GM12878 (cell line): ENCODE data around the gene PCLO. TPM values are rescaled to one million over a fixed set of nuclear protein-coding genes. Genes with fewer than 3 reads are reported as not detected.
A peak's percentile ranks its signal among the peaks of the same experiment; 100 is the strongest.

Source experiments
- ATAC-seq: fragments of 200-7000 bp; cut with Tn5 transposase; 3 replicates; pipeline ENCODE4 v1.9.1; 2020; ENCODE audit warnings: mild to moderate bottlenecking, moderate library complexity
- BruUV-seq: library from RNA; stranded (reverse); fragments of 400-500 nt; replicated peaks from 2 replicates; lab custom pipeline; 2021; lab: Mats Ljungman, UMichigan
- CTCF ChIA-PET: fragments of 300-600 bp; sonication (Branson Sonifier 250); formaldehyde crosslinking; extraction: SDS; loops from one replicate; lab custom pipeline; 2021; ENCODE audit warnings: inconsistent platforms; lab: Yijun Ruan, JAX
- POLR2A ChIA-PET: fragments of 350-600 bp; formaldehyde crosslinking; extraction: SDS; loops from one replicate; lab custom pipeline; 2021; ENCODE audit warnings: inconsistent platforms; lab: Charles Lee
- RAD21 ChIA-PET: fragments of 300-600 bp; sonication (Branson Sonifier 250); formaldehyde crosslinking; loops from one replicate; lab custom pipeline; 2023; ENCODE audit warnings: antibody characterized with exemption; ENCODE audit not compliant: unreplicated experiment; lab: Charles Lee
- SMC1A ChIA-PET: fragments of 300-600 bp; sonication (Branson Sonifier 250); formaldehyde crosslinking; loops from one replicate; lab custom pipeline; 2023; ENCODE audit not compliant: unreplicated experiment, uncharacterized antibody; lab: Charles Lee
- DNase-seq: peaks from one replicate; pipeline ENCODE4 v3.0.0-alpha.2; 2011; ENCODE audit warnings: low read depth, low spot score
- FAIRE-seq: peaks from 3 replicates; lab custom pipeline; 2011; peaks lifted over from hg19 to GRCh38; lab: Jason Lieb, UNC
- H2AFZ ChIP-seq: 2 replicates; pipeline ENCODE4 v1.6.0; 2011; ENCODE audit warnings: low read depth, low read length, control low read depth; ENCODE audit not compliant: control insufficient read depth
- H3K27ac ChIP-seq: 2 replicates; pipeline ENCODE4 v1.5.1; 2011; ENCODE audit warnings: control low read depth; ENCODE audit not compliant: control insufficient read depth, insufficient read depth
- H3K27me3 ChIP-seq, 2 experiments: replicated peaks in 1 of 2; 2 replicates each; pipeline versions ENCODE4 v1.6.0 to v1.6.1; 2011; ENCODE audit warnings: low read length in 1 of 2; ENCODE audit not compliant: control insufficient read depth in 2 of 2, insufficient read depth in 2 of 2
- H3K36me3 ChIP-seq, 2 experiments: 2 replicates each; pipeline ENCODE4 v1.5.1; 2011; ENCODE audit warnings: low read length in 1 of 2; ENCODE audit not compliant: control insufficient read depth in 2 of 2, insufficient read depth in 2 of 2
- H3K4me1 ChIP-seq: 2 replicates; pipeline ENCODE4 v1.6.1; 2011; ENCODE audit warnings: mild to moderate bottlenecking, low read length, moderate library complexity, mixed read lengths; ENCODE audit not compliant: control insufficient read depth, insufficient read depth
- H3K4me2 ChIP-seq: 2 replicates; pipeline ENCODE4 v1.6.0; 2011; ENCODE audit warnings: control low read depth; ENCODE audit not compliant: control insufficient read depth, insufficient read depth
- H3K4me3 ChIP-seq: fragments of 200-600 bp; sonication (generic); 2 replicates; pipeline ENCODE4 v1.5.1; 2016
- H3K79me2 ChIP-seq: 2 replicates; pipeline ENCODE4 v1.6.0; 2011; ENCODE audit warnings: low read length; ENCODE audit not compliant: control insufficient read depth, insufficient read depth
- H3K9ac ChIP-seq: 2 replicates; pipeline ENCODE4 v1.8.0; 2011; ENCODE audit warnings: low read length, control low read depth, mixed read lengths; ENCODE audit not compliant: control insufficient read depth, insufficient read depth
- H3K9me3 ChIP-seq: replicated peaks from 3 replicates; pipeline ENCODE4 v1.5.1; 2011; ENCODE audit warnings: mild to moderate bottlenecking, low read length; ENCODE audit not compliant: control insufficient read depth, insufficient read depth
- H4K20me1 ChIP-seq: 2 replicates; pipeline ENCODE4 v1.6.0; 2011; ENCODE audit not compliant: control insufficient read depth, insufficient read depth
- ATF7 ChIP-seq: fragments of 450-650 bp; IDR thresholded peaks from 2 replicates; pipeline ENCODE4 v1.6.1; 2016; ENCODE audit warnings: low read depth, mild to moderate bottlenecking
- BCL11A ChIP-seq: IDR thresholded peaks from 2 replicates; pipeline ENCODE4 v1.6.1; 2011; ENCODE audit warnings: low read depth, low read length
- CBFB ChIP-seq: IDR thresholded peaks from 2 replicates; pipeline ENCODE4 v1.6.1; 2016; ENCODE audit warnings: antibody characterized with exemption, low read depth
- CHD1 ChIP-seq: IDR thresholded peaks from 2 replicates; pipeline ENCODE4 v1.6.1; 2012; ENCODE audit warnings: low read depth, low read length, improper control_type of control experiment
- CREB1 ChIP-seq: IDR thresholded peaks from 2 replicates; pipeline ENCODE4 v1.6.1; 2012; ENCODE audit warnings: low read depth, mild to moderate bottlenecking, inconsistent platforms
- EP300 ChIP-seq, 2 experiments: fragments of 150-350 bp in 1 of 2; IDR thresholded peaks; 2 replicates each; pipeline ENCODE4 v1.6.1; 2011 to 2012; ENCODE audit warnings: low read depth in 2 of 2, low read length in 2 of 2, borderline replicate concordance in 1 of 2, improper control_type of control experiment in 1 of 2, inconsistent platforms in 1 of 2; ENCODE audit not compliant: control insufficient read depth in 1 of 2
- HDAC6 ChIP-seq: fragments of 200-600 bp; sonication (generic); IDR thresholded peaks from one replicate; pipeline ENCODE4 v1.8.0; 2017; ENCODE audit warnings: antibody characterized with exemption; ENCODE audit not compliant: unreplicated experiment
- IKZF2 ChIP-seq, 2 experiments: fragments of 450-650 bp; IDR thresholded peaks; 2 replicates each; pipeline ENCODE4 v1.6.1; 2017; ENCODE audit warnings: mild to moderate bottlenecking in 2 of 2, moderate library complexity in 2 of 2
- JUND ChIP-seq: IDR thresholded peaks from 2 replicates; pipeline ENCODE4 v1.6.1; 2012; ENCODE audit warnings: low read depth, mild to moderate bottlenecking, low read length, improper control_type of control experiment, moderate library complexity
- NFIC ChIP-seq: IDR thresholded peaks from 2 replicates; pipeline ENCODE4 v1.6.1; 2012; ENCODE audit warnings: low read depth, mild to moderate bottlenecking, inconsistent platforms, low read length, moderate library complexity
- NFYB ChIP-seq: IDR thresholded peaks from 2 replicates; pipeline ENCODE4 v1.6.1; 2011; ENCODE audit warnings: low read depth, mild to moderate bottlenecking, low read length, improper control_type of control experiment, moderate library complexity; ENCODE audit not compliant: insufficient read depth
- NR2F1 ChIP-seq: fragments of 450-650 bp; conservative IDR thresholded peaks from 2 replicates; pipeline ENCODE4 v1.6.1; 2017; ENCODE audit warnings: mild to moderate bottlenecking
- PBX3 ChIP-seq: IDR thresholded peaks from 2 replicates; pipeline ENCODE4 v1.6.1; 2011; ENCODE audit warnings: mild to moderate bottlenecking, low read depth, low read length, moderate library complexity; ENCODE audit not compliant: insufficient replicate concordance
- PKNOX1 ChIP-seq: fragments of 450-650 bp; IDR thresholded peaks from 2 replicates; pipeline ENCODE4 v1.6.1; 2016; ENCODE audit warnings: mild to moderate bottlenecking
- POLR2A ChIP-seq: IDR thresholded peaks from 2 replicates; pipeline ENCODE4 v1.6.1; 2011; ENCODE audit warnings: low read depth, mild to moderate bottlenecking, low read length
- POLR2AphosphoS2 ChIP-seq: IDR thresholded peaks from 2 replicates; pipeline ENCODE4 v1.6.1; 2011; ENCODE audit warnings: low read depth, mild to moderate bottlenecking, low read length, improper control_type of control experiment, moderate library complexity
- RELB ChIP-seq: fragments of 450-650 bp; IDR thresholded peaks from 2 replicates; pipeline ENCODE4 v1.6.1; 2017; ENCODE audit warnings: low read depth, mild to moderate bottlenecking, moderate library complexity
- SUZ12 ChIP-seq: fragments of 200-600 bp; sonication (generic); IDR thresholded peaks from one replicate; pipeline ENCODE4 v1.6.1; 2018; ENCODE audit warnings: antibody characterized with exemption, mild to moderate bottlenecking; ENCODE audit not compliant: unreplicated experiment
- YBX1 ChIP-seq: fragments of 450-650 bp; IDR thresholded peaks from 2 replicates; pipeline ENCODE4 v1.6.1; 2016; ENCODE audit warnings: antibody characterized with exemption
- ZBED1 ChIP-seq: IDR thresholded peaks from 2 replicates; pipeline ENCODE4 v1.6.1; 2016; ENCODE audit warnings: borderline replicate concordance
- WGBS: methylation state at CpG from one replicate; pipeline ENCODE4 v1.1.6; 2016; ENCODE audit warnings: low lambda C conversion rate; ENCODE audit not compliant: insufficient replicate concordance, insufficient coverage; ENCODE audit errors: missing lambda C conversion rate; 5-methylcytosine and 5-hydroxymethylcytosine counted together
- in situ Hi-C: fragments of 300-500 bp; cut with MboI; formaldehyde crosslinking; loops from 9 replicates; pipeline ENCODE4 v1.14.3; 2018; ENCODE audit warnings: mixed read lengths
- intact Hi-C: fragments of 100-400 bp; cut with micrococcal nuclease; formaldehyde crosslinking; loops from one replicate; pipeline ENCODE4 v1.14.2; 2022; ENCODE audit not compliant: unreplicated experiment
- polyA plus RNA-seq, 11 experiments: library from polyadenylated mRNA; depleted of rRNA in 4 of 11; unstranded in 6 of 11; stranded (reverse) in 5 of 11; fragments of >200 nt; fragmentation: Nextera tagmentation in 4 of 11; fragmentation: Illumina TruSeq in 1 of 11; extraction: Ambion mirVana in 4 of 11; extraction: Trizol in 1 of 11; gene quantifications; 1 replicate in 1 of 11; 2 replicates in 10 of 11; pipeline versions ENCODE4 v1.2.1 to v1.2.3, GENCODE V29; 2011 to 2016; ENCODE audit warnings: inconsistent platforms in 2 of 11, missing spikeins in 2 of 11, low read depth in 1 of 11
- total RNA-seq, 4 experiments: library from RNA; depleted of rRNA in 3 of 4; stranded (reverse); fragments of >200 nt in 3 of 4; fragmentation: Illumina TruSeq in 1 of 4; extraction: Trizol in 1 of 4; gene quantifications; 2 replicates each; pipeline versions ENCODE4 v1.2.1 to v1.2.3, GENCODE V29; 2013 to 2021
- TF ChIP-seq, protein P1 (sequence below): fragments of 150-350 bp; IDR thresholded peaks from 2 replicates; pipeline ENCODE4 v1.6.1; 2014; ENCODE audit warnings: mild to moderate bottlenecking, low read depth, low read length

Gene PCLO
- total and polyA plus RNA-seq, 10 of the 15 experiments (the other 5 are each of a cell fraction or from before 2014, with no cell fraction given): 0.01 to 0.08 (median 0.03) TPM; not detected in 6

DNA sequence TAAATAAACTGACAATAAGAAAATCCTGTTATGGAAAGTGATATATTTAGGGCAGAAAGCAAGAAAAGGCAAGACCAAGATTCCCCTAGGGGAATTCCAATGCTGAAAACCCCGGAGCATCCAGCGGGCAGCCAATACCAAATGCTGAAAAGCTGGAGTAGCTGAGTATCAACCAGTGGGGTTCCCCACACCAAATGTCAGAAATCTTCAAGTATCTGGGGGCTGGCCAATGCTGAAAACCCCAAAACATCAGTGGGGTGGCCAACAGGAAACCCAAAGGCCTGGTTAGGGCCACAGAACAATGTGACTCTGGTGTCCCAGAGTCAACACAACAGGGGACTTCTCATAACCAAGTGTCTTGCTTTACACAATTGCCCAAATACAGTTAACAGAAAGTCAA is 447.3 kb downstream of the PCLO start:
- in situ Hi-C loops: no loop called here
- H2AFZ ChIP-seq: peak overlapping the region; percentile 24
- H3K4me2 ChIP-seq: no peak overlapping the region
- ChIA-PET RAD21 (interaction anchor here (1.7 kb wide), 1 partner anchor 11 kb away, joined by 5 read pairs; no protein-coding TSS in a partner anchor), CTCF (no interaction called here), SMC1A (interaction anchor here (1.6 kb wide), 1 partner anchor 665 kb away, joined by 3 read pairs; no protein-coding TSS in a partner anchor), POLR2A (no interaction called here)
- no TSS peak for BruUV-seq
- intact Hi-C loops: no loop called here
- WGBS: 47% methylated on average over 2 of the region's 2 CpGs
- no peaks in the 10 kb centered on the region; the same call in 1 of the 3 replicates for H3K9me3 ChIP-seq
- H3K27me3 ChIP-seq: no peaks in the 10 kb centered on the region
- ATAC-seq (peak; percentile 92), FAIRE-seq (no peak), DNase-seq (peak; percentile 34)
- peak overlapping the region; percentile 73 for H3K27ac ChIP-seq
- no peak overlapping the region for H3K4me3 ChIP-seq
- no peaks in the 10 kb centered on the region for H3K36me3 ChIP-seq
- H3K79me2 ChIP-seq: no peaks in the 10 kb centered on the region
- no peak overlapping the region for H3K9ac ChIP-seq
- no peaks in the 10 kb centered on the region for H3K4me1 ChIP-seq
- no peaks in the 10 kb centered on the region for H4K20me1 ChIP-seq
- TF ChIP-seq NR2F1: no peak
- TF ChIP-seq EP300 (IDR thresholded peaks at IDR 0.05; ENCODE audit: borderline replicate concordance in 1 of 2, control insufficient read depth in 1 of 2, low read depth in 2 of 2, low read length in 2 of 2): peak in 1 of 2 experiments; percentile 26; a peak in 1 of 4 replicates
- no peak for TF ChIP-seq POLR2AphosphoS2
- peak; percentile 51 to 56; a peak in 2 of 4 replicates for TF ChIP-seq IKZF2 (IDR thresholded peaks at IDR 0.05)
- TF ChIP-seq CBFB: no peak
- peak; percentile 83; the same call in 1 of the 2 replicates for TF ChIP-seq RELB
- TF ChIP-seq ZBED1: no peak
- no peak for TF ChIP-seq JUND
- TF ChIP-seq YBX1: no peak
- no peak for TF ChIP-seq NFYB
- no peak for TF ChIP-seq SUZ12
- TF ChIP-seq CHD1: no peak
- no peak for TF ChIP-seq HDAC6
- no peak for TF ChIP-seq BCL11A
- TF ChIP-seq POLR2A: no peak
- TF ChIP-seq NFIC: peak; percentile 55; the same call in 1 of the 2 replicates
- TF ChIP-seq, protein P1, sequence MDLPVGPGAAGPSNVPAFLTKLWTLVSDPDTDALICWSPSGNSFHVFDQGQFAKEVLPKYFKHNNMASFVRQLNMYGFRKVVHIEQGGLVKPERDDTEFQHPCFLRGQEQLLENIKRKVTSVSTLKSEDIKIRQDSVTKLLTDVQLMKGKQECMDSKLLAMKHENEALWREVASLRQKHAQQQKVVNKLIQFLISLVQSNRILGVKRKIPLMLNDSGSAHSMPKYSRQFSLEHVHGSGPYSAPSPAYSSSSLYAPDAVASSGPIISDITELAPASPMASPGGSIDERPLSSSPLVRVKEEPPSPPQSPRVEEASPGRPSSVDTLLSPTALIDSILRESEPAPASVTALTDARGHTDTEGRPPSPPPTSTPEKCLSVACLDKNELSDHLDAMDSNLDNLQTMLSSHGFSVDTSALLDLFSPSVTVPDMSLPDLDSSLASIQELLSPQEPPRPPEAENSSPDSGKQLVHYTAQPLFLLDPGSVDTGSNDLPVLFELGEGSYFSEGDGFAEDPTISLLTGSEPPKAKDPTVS: no peak
- no peak for TF ChIP-seq PBX3
- 0 out of 2 replicates have a peak, but pooled peaks have one; percentile 5 for TF ChIP-seq PKNOX1
- TF ChIP-seq ATF7: no peak
- no peak for TF ChIP-seq CREB1
